Ishikawa (cell line): ENCODE measurements around the gene MED12L.

ENCODE experiments used
- CEBPB ChIP-seq: IDR thresholded peaks from 2 replicates; pipeline ENCODE4 v1.6.1; 2012
- CREB1 ChIP-seq: IDR thresholded peaks from 2 replicates; pipeline ENCODE4 v1.6.1; 2012; ENCODE audit warnings: low read depth
- EGR1 ChIP-seq: IDR thresholded peaks from 2 replicates; pipeline ENCODE4 v1.6.1; 2012
- EP300 ChIP-seq: IDR thresholded peaks from 2 replicates; pipeline ENCODE4 v1.6.1; 2012; ENCODE audit warnings: borderline replicate concordance
- FOXM1 ChIP-seq: IDR thresholded peaks from 2 replicates; pipeline ENCODE4 v1.6.1; 2012; ENCODE audit warnings: low read depth, borderline replicate concordance
- RAD21 ChIP-seq: IDR thresholded peaks from 2 replicates; pipeline ENCODE4 v1.6.1; 2012; ENCODE audit warnings: low read depth
- TAF1 ChIP-seq: IDR thresholded peaks from 2 replicates; pipeline ENCODE4 v1.6.1; 2012; ENCODE audit warnings: low read depth, mild to moderate bottlenecking
- TEAD4 ChIP-seq: IDR thresholded peaks from 2 replicates; pipeline ENCODE4 v1.6.1; 2012
- YY1 ChIP-seq: IDR thresholded peaks from 2 replicates; pipeline ENCODE4 v1.6.1; 2012; ENCODE audit warnings: low read depth
- ZBTB7A ChIP-seq: IDR thresholded peaks from 2 replicates; pipeline ENCODE4 v1.6.1; 2012; ENCODE audit warnings: low read depth
- TF ChIP-seq, protein P1 (sequence below): IDR thresholded peaks from 2 replicates; pipeline ENCODE4 v1.6.1; 2012
- TF ChIP-seq, protein P2 (sequence below): IDR thresholded peaks from 2 replicates; pipeline ENCODE4 v1.6.1; 2012; ENCODE audit warnings: low read depth, mild to moderate bottlenecking
- TF ChIP-seq, protein P3 (sequence below): IDR thresholded peaks from 2 replicates; pipeline ENCODE4 v1.6.1; 2012

DNA sequence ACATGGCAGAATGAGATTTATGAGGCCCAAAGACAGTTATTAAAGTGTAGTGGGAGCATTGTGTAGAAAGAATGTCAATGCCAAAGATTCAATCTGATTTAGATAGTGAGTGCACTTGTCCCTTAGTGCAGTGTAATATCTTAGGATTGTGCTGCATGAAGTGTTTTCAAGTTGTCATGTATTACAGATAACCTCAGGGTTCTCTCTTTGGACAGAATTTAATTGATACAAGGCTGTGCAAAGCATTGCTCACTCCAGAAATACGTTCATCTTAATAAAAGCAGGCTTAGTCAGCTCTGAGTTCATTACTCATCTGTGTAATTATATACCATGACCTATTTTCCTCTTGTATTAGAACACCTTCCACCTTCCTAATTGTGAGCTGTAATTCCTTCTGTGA is 133.6 kb downstream of the MED12L start:
- no peak for TF ChIP-seq CREB1
- no peak for TF ChIP-seq EP300
- TF ChIP-seq, protein P1, sequence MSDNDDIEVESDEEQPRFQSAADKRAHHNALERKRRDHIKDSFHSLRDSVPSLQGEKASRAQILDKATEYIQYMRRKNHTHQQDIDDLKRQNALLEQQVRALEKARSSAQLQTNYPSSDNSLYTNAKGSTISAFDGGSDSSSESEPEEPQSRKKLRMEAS: no peak
- TF ChIP-seq, protein P2, sequence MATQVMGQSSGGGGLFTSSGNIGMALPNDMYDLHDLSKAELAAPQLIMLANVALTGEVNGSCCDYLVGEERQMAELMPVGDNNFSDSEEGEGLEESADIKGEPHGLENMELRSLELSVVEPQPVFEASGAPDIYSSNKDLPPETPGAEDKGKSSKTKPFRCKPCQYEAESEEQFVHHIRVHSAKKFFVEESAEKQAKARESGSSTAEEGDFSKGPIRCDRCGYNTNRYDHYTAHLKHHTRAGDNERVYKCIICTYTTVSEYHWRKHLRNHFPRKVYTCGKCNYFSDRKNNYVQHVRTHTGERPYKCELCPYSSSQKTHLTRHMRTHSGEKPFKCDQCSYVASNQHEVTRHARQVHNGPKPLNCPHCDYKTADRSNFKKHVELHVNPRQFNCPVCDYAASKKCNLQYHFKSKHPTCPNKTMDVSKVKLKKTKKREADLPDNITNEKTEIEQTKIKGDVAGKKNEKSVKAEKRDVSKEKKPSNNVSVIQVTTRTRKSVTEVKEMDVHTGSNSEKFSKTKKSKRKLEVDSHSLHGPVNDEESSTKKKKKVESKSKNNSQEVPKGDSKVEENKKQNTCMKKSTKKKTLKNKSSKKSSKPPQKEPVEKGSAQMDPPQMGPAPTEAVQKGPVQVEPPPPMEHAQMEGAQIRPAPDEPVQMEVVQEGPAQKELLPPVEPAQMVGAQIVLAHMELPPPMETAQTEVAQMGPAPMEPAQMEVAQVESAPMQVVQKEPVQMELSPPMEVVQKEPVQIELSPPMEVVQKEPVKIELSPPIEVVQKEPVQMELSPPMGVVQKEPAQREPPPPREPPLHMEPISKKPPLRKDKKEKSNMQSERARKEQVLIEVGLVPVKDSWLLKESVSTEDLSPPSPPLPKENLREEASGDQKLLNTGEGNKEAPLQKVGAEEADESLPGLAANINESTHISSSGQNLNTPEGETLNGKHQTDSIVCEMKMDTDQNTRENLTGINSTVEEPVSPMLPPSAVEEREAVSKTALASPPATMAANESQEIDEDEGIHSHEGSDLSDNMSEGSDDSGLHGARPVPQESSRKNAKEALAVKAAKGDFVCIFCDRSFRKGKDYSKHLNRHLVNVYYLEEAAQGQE: no peak
- TF ChIP-seq ZBTB7A: no peak
- TF ChIP-seq FOXM1: no peak
- no peak for TF ChIP-seq RAD21
- TF ChIP-seq YY1: no peak
- TF ChIP-seq, protein P3, sequence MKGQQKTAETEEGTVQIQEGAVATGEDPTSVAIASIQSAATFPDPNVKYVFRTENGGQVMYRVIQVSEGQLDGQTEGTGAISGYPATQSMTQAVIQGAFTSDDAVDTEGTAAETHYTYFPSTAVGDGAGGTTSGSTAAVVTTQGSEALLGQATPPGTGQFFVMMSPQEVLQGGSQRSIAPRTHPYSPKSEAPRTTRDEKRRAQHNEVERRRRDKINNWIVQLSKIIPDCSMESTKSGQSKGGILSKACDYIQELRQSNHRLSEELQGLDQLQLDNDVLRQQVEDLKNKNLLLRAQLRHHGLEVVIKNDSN: no peak
- TF ChIP-seq TAF1: no peak
- no peak for TF ChIP-seq CEBPB
- TF ChIP-seq TEAD4: no peak
- TF ChIP-seq EGR1: no peak
